MM.1S (cell line): ENCODE data around the gene XRCC5.

Experiments used
- DNase-seq: peaks from one replicate; pipeline ENCODE4 v3.0.0-alpha.2; 2015
- H2AFZ ChIP-seq: fragments of 300-600 bp; sonication (generic); 2 replicates; pipeline ENCODE4 v1.6.0; 2016; ENCODE audit warnings: antibody characterized with exemption, low read length
- H3F3A ChIP-seq: fragments of 300-600 bp; sonication (generic); 2 replicates; pipeline ENCODE4 v1.6.1; 2016; ENCODE audit warnings: mild to moderate bottlenecking, antibody characterized with exemption, low read length, moderate library complexity, mixed read lengths; ENCODE audit not compliant: insufficient read depth
- H3K27ac ChIP-seq: fragments of 300-600 bp; sonication (generic); 2 replicates; pipeline ENCODE4 v1.5.1; 2016; ENCODE audit warnings: mild to moderate bottlenecking, low read length
- H3K27me3 ChIP-seq: fragments of 300-600 bp; sonication (generic); replicated peaks from 2 replicates; pipeline ENCODE4 v1.6.0; 2016; ENCODE audit warnings: low read length; ENCODE audit not compliant: insufficient read depth
- H3K36me3 ChIP-seq: fragments of 300-600 bp; sonication (generic); replicated peaks from 2 replicates; pipeline ENCODE4 v1.6.1; 2016; ENCODE audit warnings: mild to moderate bottlenecking, low read length, mixed read lengths; ENCODE audit not compliant: insufficient read depth
- H3K4me1 ChIP-seq: fragments of 300-600 bp; sonication (generic); 2 replicates; pipeline ENCODE4 v1.6.1; 2016; ENCODE audit warnings: low read length, mixed read lengths
- H3K4me2 ChIP-seq: fragments of 300-600 bp; sonication (generic); 2 replicates; pipeline ENCODE4 v1.6.0; 2016; ENCODE audit warnings: low read depth, low read length
- H3K4me3 ChIP-seq: fragments of 300-600 bp; sonication (generic); 2 replicates; pipeline ENCODE4 v1.5.1; 2016; ENCODE audit warnings: low read length, mixed read lengths
- H3K79me2 ChIP-seq: fragments of 300-600 bp; sonication (generic); 2 replicates; pipeline ENCODE4 v1.6.1; 2016; ENCODE audit warnings: mixed run types, low read length, mixed read lengths
- H3K9ac ChIP-seq: fragments of 300-600 bp; sonication (generic); 2 replicates; pipeline ENCODE4 v1.6.1; 2016; ENCODE audit warnings: low read length, mixed read lengths
- H3K9me2 ChIP-seq: fragments of 300-600 bp; sonication (generic); replicated peaks from 2 replicates; pipeline ENCODE4 v1.6.1; 2016; ENCODE audit warnings: mild to moderate bottlenecking, low read length, mixed read lengths; ENCODE audit not compliant: insufficient read depth
- H3K9me3 ChIP-seq: fragments of 300-600 bp; sonication (generic); replicated peaks from 2 replicates; pipeline ENCODE4 v1.6.1; 2016; ENCODE audit warnings: mild to moderate bottlenecking, low read length, mixed read lengths; ENCODE audit not compliant: insufficient read depth
- H4K20me1 ChIP-seq: fragments of 300-600 bp; sonication (generic); 2 replicates; pipeline ENCODE4 v1.6.1; 2016; ENCODE audit warnings: mild to moderate bottlenecking, low read length, moderate library complexity, mixed read lengths; ENCODE audit not compliant: insufficient read depth
- CTCF ChIP-seq: fragments of 300-600 bp; sonication (generic); IDR thresholded peaks from 2 replicates; pipeline ENCODE4 v1.5.1; 2016; ENCODE audit warnings: antibody characterized with exemption, low read length, mixed read lengths
- EZH2 ChIP-seq: fragments of 300-600 bp; sonication (generic); optimal IDR thresholded peaks from 2 replicates; pipeline ENCODE3; 2017; ENCODE audit warnings: low read depth, mild to moderate bottlenecking, antibody characterized with exemption, low read length, mixed read lengths
- EZH2phosphoT487 ChIP-seq: fragments of 300-600 bp; sonication (generic); IDR thresholded peaks from 2 replicates; pipeline ENCODE4 v1.6.1; 2018; ENCODE audit warnings: antibody characterized with exemption, low read length

The XRCC5 gene

GRCh38 chr2:216066230-216066629 lies 42.9 kb upstream of the XRCC5 start:
- H4K20me1 ChIP-seq, result no peaks in the 10 kb centered on the region
- no peak overlapping the region for H3K9ac ChIP-seq
- H3K4me3 ChIP-seq, result no peak overlapping the region
- H3K27me3 ChIP-seq, result no peaks in the 10 kb centered on the region
- no peaks in the 10 kb centered on the region for H3K79me2 ChIP-seq
- no peaks in the 10 kb centered on the region for H3K9me2 ChIP-seq
- no peaks in the 10 kb centered on the region for H3K9me3 ChIP-seq
- H3K4me2 ChIP-seq, result no peak overlapping the region
- H3K36me3 ChIP-seq, result no peaks in the 10 kb centered on the region
- H3F3A ChIP-seq, result no peaks in the 10 kb centered on the region
- no peaks in the 10 kb centered on the region for H3K4me1 ChIP-seq
- no peak for DNase-seq
- no peak for TF ChIP-seq EZH2
- no peak overlapping the region for H2AFZ ChIP-seq
- H3K27ac ChIP-seq, result no peak overlapping the region

DNA sequence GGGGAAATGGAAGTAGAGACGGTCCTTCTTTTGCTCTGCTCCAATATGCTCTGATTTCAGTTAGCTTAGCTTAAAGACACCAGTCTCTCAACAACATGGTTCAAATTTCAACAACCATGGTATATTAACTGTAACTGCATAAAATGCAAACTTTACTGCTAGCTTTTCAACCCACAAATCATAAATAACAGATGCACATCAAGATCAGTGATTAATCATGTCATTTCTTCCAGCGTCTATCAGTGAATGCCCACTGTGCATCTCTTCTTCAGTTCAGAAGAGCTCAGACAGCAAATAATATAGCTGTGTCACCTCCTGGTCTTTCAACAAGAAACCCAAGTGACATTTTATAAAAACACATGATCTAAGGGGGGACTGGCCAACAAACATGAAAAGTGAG lies 40.1 kb upstream of the XRCC5 start:
- TF ChIP-seq EZH2, result no peak
- no peak for TF ChIP-seq EZH2phosphoT487
- TF ChIP-seq CTCF, result no peak
- Histone ChIP-seq H3K9ac (no peak overlapping the region), H3K4me1 (no peaks in the 10 kb centered on the region), H3K79me2 (no peaks in the 10 kb centered on the region), H3K27me3 (no peaks in the 10 kb centered on the region), H3K9me3 (no peaks in the 10 kb centered on the region), H3F3A (no peaks in the 10 kb centered on the region), H3K4me3 (no peak overlapping the region), H3K27ac (no peak overlapping the region), H2AFZ (no peak overlapping the region), H3K4me2 (no peak overlapping the region), H4K20me1 (no peaks in the 10 kb centered on the region), H3K9me2 (no peaks in the 10 kb centered on the region), H3K36me3 (no peaks in the 10 kb centered on the region)
- no peak for DNase-seq

GRCh38 chr2:216070195-216070594 lies 39.0 kb upstream of the XRCC5 start:
- no peak for DNase-seq
- Histone ChIP-seq H3K27ac (no peak overlapping the region), H3K9ac (no peak overlapping the region), H4K20me1 (no peaks in the 10 kb centered on the region), H3K4me1 (no peaks in the 10 kb centered on the region), H2AFZ (no peak overlapping the region), H3K36me3 (no peaks in the 10 kb centered on the region), H3K27me3 (no peaks in the 10 kb centered on the region), H3K9me3 (no peaks in the 10 kb centered on the region), H3K9me2 (no peaks in the 10 kb centered on the region), H3F3A (no peaks in the 10 kb centered on the region), H3K4me2 (no peak overlapping the region), H3K79me2 (peaks cover 8% of the 10 kb centered on the region; the same call in 1 of the 2 replicates), H3K4me3 (no peak overlapping the region)
- TF ChIP-seq CTCF (no peak), EZH2 (no peak), EZH2phosphoT487 (no peak)

GRCh38 chr2:216071111-216071851 lies 37.9 kb upstream of the XRCC5 start:
- Histone ChIP-seq H3K36me3 (no peaks in the 10 kb centered on the region), H3K79me2 (peaks cover 11% of the 10 kb centered on the region; the same call in 1 of the 2 replicates), H3F3A (no peaks in the 10 kb centered on the region), H3K9me2 (no peaks in the 10 kb centered on the region), H2AFZ (no peak overlapping the region), H3K27me3 (no peaks in the 10 kb centered on the region), H3K4me3 (no peak overlapping the region), H3K4me1 (no peaks in the 10 kb centered on the region), H3K9me3 (no peaks in the 10 kb centered on the region), H3K27ac (no peak overlapping the region), H3K4me2 (no peak overlapping the region), H4K20me1 (no peaks in the 10 kb centered on the region), H3K9ac (no peak overlapping the region)
- DNase-seq, result no peak
- TF ChIP-seq EZH2 (no peak), EZH2phosphoT487 (no peak), CTCF (no peak)
